Trophoblast cell (in vitro differentiated cells and primary cell): Measurements from ENCODE around the gene MARK2.
"Not testable (repeated sequence)": the region's sequence is repeated elsewhere in the genome, so short reads cannot be mapped to it uniquely, and the experiment has no call there.

Experiments used
- DNase-seq, 2 donors: peaks; one replicate each; pipeline ENCODE4 v3.0.0-alpha.2; 2016
- H2AFZ ChIP-seq: 2 replicates; pipeline ENCODE4 v1.6.1; 2013; ENCODE audit warnings: low read length, moderate library complexity, mild to moderate bottlenecking; ENCODE audit not compliant: insufficient read depth, poor library complexity
- H2AK5ac ChIP-seq: 2 replicates; pipeline ENCODE4 v1.6.1; 2013; ENCODE audit warnings: mild to moderate bottlenecking, low read length
- H2BK120ac ChIP-seq: 2 replicates; pipeline ENCODE4 v1.6.1; 2013; ENCODE audit warnings: low read length, mild to moderate bottlenecking, moderate library complexity; ENCODE audit not compliant: insufficient read depth, poor library complexity
- H2BK12ac ChIP-seq: 2 replicates; pipeline ENCODE4 v1.6.1; 2013; ENCODE audit warnings: mild to moderate bottlenecking, low read length, moderate library complexity
- H2BK5ac ChIP-seq: 2 replicates; pipeline ENCODE4 v1.6.1; 2013; ENCODE audit warnings: low read length, low read depth, moderate library complexity, mild to moderate bottlenecking; ENCODE audit not compliant: poor library complexity
- H3K14ac ChIP-seq: 2 replicates; pipeline ENCODE4 v1.6.1; 2013; ENCODE audit warnings: mild to moderate bottlenecking, low read length
- H3K18ac ChIP-seq: 2 replicates; pipeline ENCODE4 v1.6.1; 2013; ENCODE audit warnings: mild to moderate bottlenecking, low read length
- H3K23ac ChIP-seq: 2 replicates; pipeline ENCODE4 v1.6.1; 2013; ENCODE audit warnings: low read length
- H3K27ac ChIP-seq: 2 replicates; pipeline ENCODE4 v1.5.1; 2013; ENCODE audit warnings: low read depth, mild to moderate bottlenecking, inconsistent platforms, low read length, moderate library complexity
- H3K27me3 ChIP-seq: 2 replicates; pipeline ENCODE4 v1.6.1; 2013; ENCODE audit warnings: inconsistent platforms, mild to moderate bottlenecking, low read length, moderate library complexity; ENCODE audit not compliant: insufficient read depth
- H3K36me3 ChIP-seq, 2 experiments: 1 replicate in 1 of 2; 2 replicates in 1 of 2; pipeline ENCODE4 v1.6.1; 2013; ENCODE audit warnings: low read length in 2 of 2, mild to moderate bottlenecking in 2 of 2, moderate library complexity in 1 of 2; ENCODE audit not compliant: insufficient read depth in 2 of 2, control insufficient read depth in 1 of 2
- H3K4ac ChIP-seq: 2 replicates; pipeline ENCODE4 v1.6.1; 2013; ENCODE audit warnings: low read depth, mild to moderate bottlenecking, low read length, moderate library complexity
- H3K4me1 ChIP-seq, 2 experiments: 1 replicate in 1 of 2; 2 replicates in 1 of 2; pipeline ENCODE4 v1.6.1; 2013; ENCODE audit warnings: low read length in 2 of 2, mild to moderate bottlenecking in 2 of 2, moderate library complexity in 1 of 2; ENCODE audit not compliant: insufficient read depth in 2 of 2, control insufficient read depth in 1 of 2
- H3K4me2 ChIP-seq: 2 replicates; pipeline ENCODE4 v1.6.1; 2013; ENCODE audit warnings: inconsistent platforms, mild to moderate bottlenecking, low read length, moderate library complexity
- H3K4me3 ChIP-seq: 2 replicates; pipeline ENCODE4 v1.5.1; 2013; ENCODE audit warnings: mild to moderate bottlenecking, low read depth, low read length, inconsistent platforms
- H3K79me1 ChIP-seq: one replicate; pipeline ENCODE4 v1.6.1; 2013; ENCODE audit warnings: low read length
- H3K79me2 ChIP-seq: 2 replicates; pipeline ENCODE4 v1.6.1; 2013; ENCODE audit warnings: low read length, mild to moderate bottlenecking; ENCODE audit not compliant: control insufficient read depth, insufficient read depth, poor library complexity
- H3K9ac ChIP-seq: 2 replicates; pipeline ENCODE4 v1.6.1; 2013; ENCODE audit warnings: mild to moderate bottlenecking, low read length
- H3K9me3 ChIP-seq: 2 replicates; pipeline ENCODE4 v1.6.1; 2013; ENCODE audit warnings: low read depth, mild to moderate bottlenecking, control low read depth, inconsistent platforms, low read length; ENCODE audit not compliant: insufficient read depth
- H4K12ac ChIP-seq: 2 replicates; pipeline ENCODE4 v1.6.1; 2013; ENCODE audit warnings: low read depth, mild to moderate bottlenecking, low read length, moderate library complexity
- H4K8ac ChIP-seq: 2 replicates; pipeline ENCODE4 v1.6.1; 2013; ENCODE audit warnings: low read depth, mild to moderate bottlenecking, low read length, moderate library complexity
- H4K91ac ChIP-seq: one replicate; pipeline ENCODE4 v1.6.1; 2013; ENCODE audit warnings: low read depth, mild to moderate bottlenecking, low read length, moderate library complexity
- WGBS: extraction: QIAGEN DNeasy Blood & Tissue Kit; methylation state at CpG from one replicate; pipeline ENCODE4 v1.1.7; 2013; ENCODE audit warnings: missing lambda C conversion rate; ENCODE audit not compliant: insufficient read length, insufficient coverage; ENCODE audit errors: extremely low coverage; 5-methylcytosine and 5-hydroxymethylcytosine counted together

The MARK2 gene

DNA sequence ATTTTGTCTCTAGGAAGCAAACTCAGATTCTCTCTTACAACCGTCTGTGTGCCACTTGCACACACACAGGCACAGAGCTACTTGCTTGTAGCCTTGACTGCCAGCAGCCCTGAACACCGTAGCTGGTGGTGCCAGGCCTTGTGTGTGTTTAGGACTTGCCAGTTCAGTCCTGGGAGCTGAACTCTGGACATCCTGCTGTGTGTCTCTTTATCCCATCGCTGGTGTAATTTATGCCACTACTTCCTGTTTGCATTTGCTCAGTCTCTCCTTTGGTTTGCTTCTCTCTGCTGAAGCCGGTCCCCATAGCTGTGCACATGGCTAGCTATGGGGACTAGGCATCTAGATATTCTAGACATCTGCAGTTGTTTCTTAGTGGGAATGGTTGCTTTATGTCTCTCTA, 24.0 kb downstream of the MARK2 start:
- H2AK5ac ChIP-seq: no peak overlapping the region
- no peak overlapping the region for H3K27ac ChIP-seq
- no peak overlapping the region for H4K8ac ChIP-seq
- H4K12ac ChIP-seq: no peak overlapping the region
- no CpG with 5 or more reads among the region's 4 CpGs for WGBS
- H3K4me3 ChIP-seq: no peak overlapping the region
- H3K36me3 ChIP-seq: peaks cover 16 to 17% of the 10 kb centered on the region in 2 experiments
- no peak overlapping the region for H2BK12ac ChIP-seq
- peaks cover 12% of the 10 kb centered on the region for H3K79me2 ChIP-seq
- no peak overlapping the region for H2BK120ac ChIP-seq
- DNase-seq: no peak
- H3K4me2 ChIP-seq: no peak overlapping the region
- no peak overlapping the region for H3K14ac ChIP-seq
- peaks cover 0 to 3% of the 10 kb centered on the region in 2 experiments for H3K4me1 ChIP-seq
- H3K9me3 ChIP-seq: no peaks in the 10 kb centered on the region
- H3K27me3 ChIP-seq: no peaks in the 10 kb centered on the region
- H2BK5ac ChIP-seq: no peak overlapping the region
- no peak overlapping the region for H4K91ac ChIP-seq
- peaks cover 3% of the 10 kb centered on the region for H3K79me1 ChIP-seq
- H3K4ac ChIP-seq: no peak overlapping the region
- H3K9ac ChIP-seq: no peak overlapping the region
- no peak overlapping the region for H3K23ac ChIP-seq
- no peak overlapping the region for H3K18ac ChIP-seq
- H2AFZ ChIP-seq: no peak overlapping the region

DNA sequence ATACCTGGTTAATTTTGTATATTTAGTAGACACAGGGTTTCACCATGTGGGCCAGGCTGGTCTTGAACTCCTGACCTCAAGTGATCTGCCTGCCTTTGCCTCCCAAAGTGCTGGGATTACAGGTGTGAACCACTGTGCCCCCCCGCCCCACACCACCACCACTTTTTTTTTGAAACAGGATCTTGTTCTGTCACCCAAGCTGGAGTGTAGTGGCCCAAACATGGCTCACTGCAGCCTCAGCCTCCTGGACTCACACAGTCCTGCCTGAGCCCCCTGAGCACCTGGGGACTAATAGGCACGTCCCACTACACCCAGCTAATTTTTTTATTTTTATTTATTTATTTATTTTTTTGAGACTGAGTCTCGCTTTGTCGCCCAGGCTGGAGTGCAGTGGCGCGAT, 24.7 kb downstream of the MARK2 start:
- not testable (repeated sequence) for H3K9me3 ChIP-seq, H3K4ac ChIP-seq, H3K18ac ChIP-seq, H3K27me3 ChIP-seq, H4K91ac ChIP-seq, H4K12ac ChIP-seq, H4K8ac ChIP-seq, H3K4me3 ChIP-seq, H2BK12ac ChIP-seq, H3K9ac ChIP-seq, H3K27ac ChIP-seq, H3K79me1 ChIP-seq, H2AK5ac ChIP-seq, H3K4me2 ChIP-seq, DNase-seq, H2BK5ac ChIP-seq, H3K14ac ChIP-seq, H2AFZ ChIP-seq, H3K4me1 ChIP-seq, H3K23ac ChIP-seq, H2BK120ac ChIP-seq
- no CpG with 5 or more reads among the region's 6 CpGs for WGBS
- Histone ChIP-seq H3K36me3 (peaks cover 16 to 17% of the 10 kb centered on the region in 2 experiments), H3K79me2 (peaks cover 14% of the 10 kb centered on the region)

DNA sequence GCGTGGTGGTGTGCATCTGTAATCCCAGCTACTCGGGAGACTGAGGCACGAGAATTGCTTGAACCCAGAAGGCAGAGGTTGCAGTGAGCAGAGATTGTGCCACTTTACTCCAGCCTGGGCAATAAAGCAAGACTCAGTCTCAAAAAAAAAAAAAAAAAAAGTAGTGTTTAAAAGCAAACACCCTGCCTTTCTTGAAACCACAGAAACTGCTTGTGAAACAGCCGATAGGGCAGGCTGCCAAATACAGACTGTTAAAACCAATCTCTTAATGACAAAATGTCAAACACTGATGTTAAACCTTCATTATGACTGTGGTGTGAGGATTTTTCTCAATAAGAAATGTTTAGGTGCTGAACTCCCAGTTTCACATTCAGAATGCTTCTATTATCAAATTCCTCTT, 27.3 kb downstream of the MARK2 start:
- no peak overlapping the region for H3K14ac ChIP-seq
- no peak overlapping the region for H2BK12ac ChIP-seq
- H3K9me3 ChIP-seq: no peaks in the 10 kb centered on the region
- DNase-seq: no peak
- H4K91ac ChIP-seq: no peak overlapping the region
- no CpG with 5 or more reads among the region's 4 CpGs for WGBS
- no peaks in the 10 kb centered on the region for H3K27me3 ChIP-seq
- no peak overlapping the region for H2BK5ac ChIP-seq
- H3K4me1 ChIP-seq: peaks cover 9 to 16% of the 10 kb centered on the region in 2 experiments
- no peak overlapping the region for H2AK5ac ChIP-seq
- no peak overlapping the region for H3K4me3 ChIP-seq
- no peak overlapping the region for H3K4me2 ChIP-seq
- H3K27ac ChIP-seq: no peak overlapping the region
- H4K8ac ChIP-seq: no peak overlapping the region
- H3K18ac ChIP-seq: no peak overlapping the region
- H4K12ac ChIP-seq: no peak overlapping the region
- peaks cover 12 to 20% of the 10 kb centered on the region in 2 experiments for H3K36me3 ChIP-seq
- H3K79me2 ChIP-seq: peaks cover 18% of the 10 kb centered on the region
- H3K4ac ChIP-seq: no peak overlapping the region
- H3K79me1 ChIP-seq: peaks cover 3% of the 10 kb centered on the region
- no peak overlapping the region for H3K23ac ChIP-seq
- H3K9ac ChIP-seq: no peak overlapping the region
- no peak overlapping the region for H2BK120ac ChIP-seq
- no peak overlapping the region for H2AFZ ChIP-seq

DNA sequence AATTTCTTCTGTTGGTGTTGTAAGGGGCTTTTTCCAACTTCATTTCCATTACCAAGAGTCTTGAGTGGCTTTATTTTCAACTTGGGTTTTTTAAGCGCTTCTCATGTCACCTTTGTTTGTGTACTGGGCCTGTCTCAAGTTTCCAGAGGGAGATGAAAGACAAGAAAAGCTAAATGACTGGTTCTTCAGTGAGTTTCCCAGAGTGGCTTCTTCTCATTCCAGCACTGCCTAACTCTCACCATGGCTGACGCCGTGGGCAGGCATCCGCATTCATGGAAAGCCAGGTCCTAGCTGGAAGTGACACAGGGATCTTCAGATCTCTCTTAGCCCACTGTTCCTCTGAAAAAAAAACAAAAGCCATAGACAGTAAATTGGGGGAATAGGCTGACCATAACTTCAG, 28.6 kb downstream of the MARK2 start:
- Histone ChIP-seq H4K91ac (no peak overlapping the region), H3K14ac (no peak overlapping the region), H3K79me1 (peaks cover 3% of the 10 kb centered on the region), H2BK120ac (no peak overlapping the region), H2BK5ac (no peak overlapping the region), H4K12ac (no peak overlapping the region), H3K23ac (no peak overlapping the region), H2BK12ac (no peak overlapping the region), H2AK5ac (no peak overlapping the region), H3K79me2 (peaks cover 16% of the 10 kb centered on the region), H3K36me3 (peaks cover 7 to 14% of the 10 kb centered on the region in 2 experiments), H3K9me3 (no peaks in the 10 kb centered on the region), H3K4me2 (no peak overlapping the region), H3K27ac (no peak overlapping the region), H3K27me3 (no peaks in the 10 kb centered on the region), H3K4me3 (no peak overlapping the region), H3K4ac (peak overlapping the region; percentile 15), H3K4me1 (peaks cover 13 to 21% of the 10 kb centered on the region in 2 experiments), H2AFZ (no peak overlapping the region), H3K18ac (no peak overlapping the region), H4K8ac (no peak overlapping the region), H3K9ac (no peak overlapping the region)
- peak; percentile 76 to 87 for DNase-seq
- no CpG with 5 or more reads among the region's 4 CpGs for WGBS
